H9 (cell line): ENCODE results near the gene GPR52. TPM values are rescaled to one million over a fixed set of nuclear protein-coding genes. Genes with fewer than 3 reads are reported as not detected.

ENCODE experiments used
- DNase-seq: peaks from one replicate; pipeline ENCODE4 v3.0.0-alpha.2; 2017
- H2AFZ ChIP-seq: one replicate; pipeline ENCODE4 v1.6.1; 2013; ENCODE audit warnings: mild to moderate bottlenecking, low read length, control low read depth, moderate library complexity
- H2AK5ac ChIP-seq: 2 replicates; pipeline ENCODE4 v1.6.1; 2013; ENCODE audit warnings: low read length, control low read depth, mixed read lengths; ENCODE audit not compliant: insufficient read length
- H2BK120ac ChIP-seq: one replicate; pipeline ENCODE4 v1.6.1; 2013; ENCODE audit warnings: low read depth, mild to moderate bottlenecking, low read length, control low read depth, inconsistent platforms; ENCODE audit not compliant: poor library complexity, severe bottlenecking
- H2BK12ac ChIP-seq: 2 replicates; pipeline ENCODE4 v1.6.1; 2013; ENCODE audit warnings: low read length, control low read depth, mixed read lengths, low read depth; ENCODE audit not compliant: insufficient read length
- H2BK15ac ChIP-seq: 2 replicates; pipeline ENCODE4 v1.6.1; 2013; ENCODE audit warnings: low read depth, low read length, control low read depth
- H2BK20ac ChIP-seq: one replicate; pipeline ENCODE4 v1.6.1; 2013; ENCODE audit warnings: low read depth, mild to moderate bottlenecking, low read length, control low read depth, inconsistent platforms; ENCODE audit not compliant: poor library complexity, severe bottlenecking
- H2BK5ac ChIP-seq: 2 replicates; pipeline ENCODE4 v1.6.1; 2013; ENCODE audit warnings: low read length, control low read depth, mixed read lengths; ENCODE audit not compliant: insufficient read length
- H3K14ac ChIP-seq: 2 replicates; pipeline ENCODE4 v1.6.1; 2013; ENCODE audit warnings: low read length, control low read depth; ENCODE audit not compliant: insufficient read depth
- H3K18ac ChIP-seq: 2 replicates; pipeline ENCODE4 v1.6.1; 2013; ENCODE audit warnings: low read depth, mild to moderate bottlenecking, mixed read lengths, low read length, control low read depth; ENCODE audit not compliant: insufficient read length
- H3K23ac ChIP-seq: 2 replicates; pipeline ENCODE4 v1.6.1; 2013; ENCODE audit warnings: low read length, control low read depth, mixed read lengths, low read depth; ENCODE audit not compliant: insufficient read length
- H3K23me2 ChIP-seq: 2 replicates; pipeline ENCODE4 v1.6.1; 2013; ENCODE audit warnings: low read depth, mild to moderate bottlenecking, mixed read lengths, low read length, control low read depth; ENCODE audit not compliant: insufficient read length, poor library complexity, severe bottlenecking
- H3K27ac ChIP-seq: 2 replicates; pipeline ENCODE4 v1.5.1; 2013; ENCODE audit warnings: low read length, control low read depth, mixed read lengths, low read depth; ENCODE audit not compliant: insufficient read length
- H3K27me3 ChIP-seq: 2 replicates; pipeline ENCODE4 v1.6.1; 2013; ENCODE audit warnings: low read length, control low read depth, inconsistent platforms; ENCODE audit not compliant: insufficient read depth
- H3K4ac ChIP-seq: 2 replicates; pipeline ENCODE4 v1.6.1; 2013; ENCODE audit warnings: low read depth, mild to moderate bottlenecking, control low read depth, inconsistent platforms, low read length, moderate library complexity
- H3K4me1 ChIP-seq: 2 replicates; pipeline ENCODE4 v1.6.1; 2013; ENCODE audit warnings: low read length, control low read depth, inconsistent platforms; ENCODE audit not compliant: insufficient read depth
- H3K4me2 ChIP-seq: 2 replicates; pipeline ENCODE4 v1.6.1; 2013; ENCODE audit warnings: low read length, control low read depth, mixed read lengths; ENCODE audit not compliant: insufficient read length, insufficient read depth
- H3K56ac ChIP-seq: 2 replicates; pipeline ENCODE4 v1.6.1; 2013; ENCODE audit warnings: low read depth, mild to moderate bottlenecking, mixed read lengths, low read length, control low read depth; ENCODE audit not compliant: insufficient read length
- H3K79me1 ChIP-seq: 2 replicates; pipeline ENCODE4 v1.6.1; 2013; ENCODE audit warnings: low read depth, mild to moderate bottlenecking, moderate library complexity, low read length, control low read depth, inconsistent platforms; ENCODE audit not compliant: insufficient read depth, poor library complexity, severe bottlenecking
- H3K79me2 ChIP-seq: 2 replicates; pipeline ENCODE4 v1.6.1; 2013; ENCODE audit warnings: low read length, control low read depth, inconsistent platforms; ENCODE audit not compliant: insufficient read depth
- H3K9ac ChIP-seq: 2 replicates; pipeline ENCODE4 v1.6.1; 2013; ENCODE audit warnings: low read length, control low read depth, mixed read lengths; ENCODE audit not compliant: insufficient read length; ENCODE audit errors: extremely low read depth
- H3K9me3 ChIP-seq: one replicate; pipeline ENCODE4 v1.6.1; 2013; ENCODE audit warnings: low read depth, low read length, inconsistent platforms; ENCODE audit not compliant: control insufficient read depth
- H3T11ph ChIP-seq: one replicate; pipeline ENCODE4 v1.6.1; 2013; ENCODE audit warnings: mild to moderate bottlenecking, low read length, control low read depth, inconsistent platforms
- H4K20me1 ChIP-seq: one replicate; pipeline ENCODE4 v1.6.1; 2013; ENCODE audit not compliant: control insufficient read depth, insufficient read length, insufficient read depth
- H4K5ac ChIP-seq: 2 replicates; pipeline ENCODE4 v1.6.1; 2013; ENCODE audit warnings: low read depth, mild to moderate bottlenecking, mixed read lengths, low read length, control low read depth; ENCODE audit not compliant: insufficient read length
- H4K8ac ChIP-seq: replicated peaks from 2 replicates; pipeline ENCODE4 v1.6.1; 2013; ENCODE audit warnings: low read length, control low read depth, mixed read lengths, low read depth; ENCODE audit not compliant: insufficient read length
- H4K91ac ChIP-seq: 2 replicates; pipeline ENCODE4 v1.6.1; 2013; ENCODE audit warnings: low read depth, mild to moderate bottlenecking, moderate library complexity, mixed read lengths, low read length, control low read depth; ENCODE audit not compliant: insufficient read length
- H3K27ac Mint-ChIP-seq, 3 experiments: 2 replicates in 2 of 3; 3 replicates in 1 of 3; pipeline ENCODE4 v1.8.0; 2020 to 2021; ENCODE audit warnings: mixed read lengths in 3 of 3, mild to moderate bottlenecking in 1 of 3, moderate library complexity in 1 of 3
- H3K27me3 Mint-ChIP-seq: 2 replicates; pipeline ENCODE4 v1.8.0; 2021; ENCODE audit warnings: low read depth, mild to moderate bottlenecking, moderate library complexity, mixed read lengths
- H3K36me3 Mint-ChIP-seq, 3 experiments: 2 replicates in 2 of 3; 3 replicates in 1 of 3; pipeline ENCODE4 v1.8.0; 2020 to 2021; ENCODE audit warnings: low read depth in 3 of 3, mixed read lengths in 3 of 3; ENCODE audit not compliant: insufficient read depth in 1 of 3
- H3K4me1 Mint-ChIP-seq, 2 experiments: 2 replicates each; pipeline ENCODE4 v1.8.0; 2020; ENCODE audit warnings: mixed read lengths in 2 of 2
- H3K4me3 Mint-ChIP-seq, 2 experiments: 2 replicates in 1 of 2; 3 replicates in 1 of 2; pipeline ENCODE4 v1.8.0; 2020 to 2021; ENCODE audit warnings: mild to moderate bottlenecking in 2 of 2, mixed read lengths in 2 of 2, moderate library complexity in 1 of 2
- H3K9me3 Mint-ChIP-seq, 2 experiments: 2 replicates in 1 of 2; 3 replicates in 1 of 2; pipeline ENCODE4 v1.8.0; 2020; ENCODE audit warnings: mild to moderate bottlenecking in 2 of 2, mixed read lengths in 2 of 2, moderate library complexity in 1 of 2
- WGBS: extraction: QIAGEN DNeasy Blood & Tissue Kit; methylation state at CpG from one replicate; pipeline ENCODE4 v1.1.7; 2013; ENCODE audit warnings: missing lambda C conversion rate, low lambda C conversion rate, mixed read lengths; ENCODE audit not compliant: insufficient read length; ENCODE audit errors: extremely low coverage; 5-methylcytosine and 5-hydroxymethylcytosine counted together
- total RNA-seq: library from RNA; stranded (reverse); gene quantifications from 2 replicates; pipeline ENCODE4 v1.2.1, GENCODE V29; 2021
- TF ChIP-seq, protein P1 (sequence below): fragments of 200-600 bp; sonication (generic); conservative IDR thresholded peaks from 3 replicates; pipeline ENCODE4 v1.8.0; 2021; ENCODE audit warnings: antibody characterized with exemption, mild to moderate bottlenecking

The GPR52 gene
- total RNA-seq, 1 experiment from 2014 or later: 0.28 TPM

DNA sequence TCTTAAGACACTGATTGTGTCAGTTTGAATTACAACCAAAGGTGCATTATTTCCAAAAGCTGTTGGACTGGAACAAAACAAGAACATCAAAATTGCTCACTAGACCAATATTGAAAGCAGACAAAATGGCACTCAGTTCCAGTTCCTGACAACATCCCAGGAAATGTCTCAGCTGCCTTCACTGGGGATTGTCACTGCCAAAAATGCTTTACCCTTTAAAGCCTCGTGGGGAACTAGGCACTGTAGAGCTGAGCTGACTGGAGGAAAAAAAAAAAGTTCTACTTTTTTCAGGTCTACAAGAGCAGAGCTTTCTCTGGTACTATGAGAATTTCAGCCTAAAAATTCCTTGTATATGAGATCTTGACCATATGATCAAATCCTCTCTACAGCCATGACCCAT is 21.9 kb downstream of the GPR52 start:
- H3K9ac ChIP-seq: no peak overlapping the region
- no peaks in the 10 kb centered on the region for H3K9me3 Mint-ChIP-seq
- no peak overlapping the region for H3K14ac ChIP-seq
- no peak overlapping the region for H4K8ac ChIP-seq
- H3K4ac ChIP-seq: no peak overlapping the region
- no peak overlapping the region for H2AFZ ChIP-seq
- H3K18ac ChIP-seq: no peak overlapping the region
- no peaks in the 10 kb centered on the region for H3K36me3 Mint-ChIP-seq
- no peak overlapping the region for H3T11ph ChIP-seq
- DNase-seq: no peak
- no peaks in the 10 kb centered on the region for H3K9me3 ChIP-seq
- no peak overlapping the region for H4K91ac ChIP-seq
- no peak overlapping the region for H3K56ac ChIP-seq
- WGBS: no CpG with 5 or more reads among the region's 1 CpG
- no peaks in the 10 kb centered on the region for H3K4me1 Mint-ChIP-seq
- H3K79me1 ChIP-seq: no peaks in the 10 kb centered on the region
- no peak overlapping the region for H3K27ac ChIP-seq
- no peak overlapping the region for H2BK120ac ChIP-seq
- no peak overlapping the region for H2BK15ac ChIP-seq
- H4K5ac ChIP-seq: no peak overlapping the region
- no peaks in the 10 kb centered on the region for H3K23me2 ChIP-seq
- no peak overlapping the region for H2BK12ac ChIP-seq
- H2AK5ac ChIP-seq: no peak overlapping the region
- no peak overlapping the region for H3K23ac ChIP-seq
- TF ChIP-seq, protein P1, sequence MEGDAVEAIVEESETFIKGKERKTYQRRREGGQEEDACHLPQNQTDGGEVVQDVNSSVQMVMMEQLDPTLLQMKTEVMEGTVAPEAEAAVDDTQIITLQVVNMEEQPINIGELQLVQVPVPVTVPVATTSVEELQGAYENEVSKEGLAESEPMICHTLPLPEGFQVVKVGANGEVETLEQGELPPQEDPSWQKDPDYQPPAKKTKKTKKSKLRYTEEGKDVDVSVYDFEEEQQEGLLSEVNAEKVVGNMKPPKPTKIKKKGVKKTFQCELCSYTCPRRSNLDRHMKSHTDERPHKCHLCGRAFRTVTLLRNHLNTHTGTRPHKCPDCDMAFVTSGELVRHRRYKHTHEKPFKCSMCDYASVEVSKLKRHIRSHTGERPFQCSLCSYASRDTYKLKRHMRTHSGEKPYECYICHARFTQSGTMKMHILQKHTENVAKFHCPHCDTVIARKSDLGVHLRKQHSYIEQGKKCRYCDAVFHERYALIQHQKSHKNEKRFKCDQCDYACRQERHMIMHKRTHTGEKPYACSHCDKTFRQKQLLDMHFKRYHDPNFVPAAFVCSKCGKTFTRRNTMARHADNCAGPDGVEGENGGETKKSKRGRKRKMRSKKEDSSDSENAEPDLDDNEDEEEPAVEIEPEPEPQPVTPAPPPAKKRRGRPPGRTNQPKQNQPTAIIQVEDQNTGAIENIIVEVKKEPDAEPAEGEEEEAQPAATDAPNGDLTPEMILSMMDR: no peak
- H3K4me2 ChIP-seq: no peak overlapping the region
- no peak overlapping the region for H2BK20ac ChIP-seq
- H3K4me1 ChIP-seq: no peaks in the 10 kb centered on the region; the same call in 1 of the 2 replicates
- H2BK5ac ChIP-seq: no peak overlapping the region
- no peak overlapping the region for H3K27ac Mint-ChIP-seq
- no peaks in the 10 kb centered on the region for H3K79me2 ChIP-seq
- no peaks in the 10 kb centered on the region for H3K27me3 Mint-ChIP-seq
- no peaks in the 10 kb centered on the region for H3K27me3 ChIP-seq
- no peak overlapping the region for H3K4me3 Mint-ChIP-seq
- no peaks in the 10 kb centered on the region for H4K20me1 ChIP-seq
